Measurements from ENCODE around the gene USP17L21.
"Not testable (repeated sequence)": the region's sequence is repeated elsewhere in the genome, so short reads cannot be mapped to it uniquely, and the experiment has no call there.

Gene USP17L21, protein sequence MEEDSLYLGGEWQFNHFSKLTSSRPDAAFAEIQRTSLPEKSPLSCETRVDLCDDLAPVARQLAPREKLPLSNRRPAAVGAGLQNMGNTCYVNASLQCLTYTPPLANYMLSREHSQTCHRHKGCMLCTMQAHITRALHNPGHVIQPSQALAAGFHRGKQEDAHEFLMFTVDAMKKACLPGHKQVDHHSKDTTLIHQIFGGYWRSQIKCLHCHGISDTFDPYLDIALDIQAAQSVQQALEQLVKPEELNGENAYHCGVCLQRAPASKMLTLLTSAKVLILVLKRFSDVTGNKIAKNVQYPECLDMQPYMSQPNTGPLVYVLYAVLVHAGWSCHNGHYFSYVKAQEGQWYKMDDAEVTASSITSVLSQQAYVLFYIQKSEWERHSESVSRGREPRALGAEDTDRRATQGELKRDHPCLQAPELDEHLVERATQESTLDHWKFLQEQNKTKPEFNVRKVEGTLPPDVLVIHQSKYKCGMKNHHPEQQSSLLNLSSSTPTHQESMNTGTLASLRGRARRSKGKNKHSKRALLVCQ

GRCh38 chr4:9262572-9262971, at the start of gene USP17L21:
TSS of gene USP17L21 (plus strand) at chr4:9262872. CDS start at chr4:9262872, 0 bp downstream.
- in situ Hi-C loops (cut with HindIII; ENCODE audit: low pct_ligation_motif_present, low sequenced_read_pairs); DNase-seq; H3K27ac ChIP-seq; H3K4me3 ChIP-seq (ENCODE audit: low read depth, low read length); H3K27me3 ChIP-seq (replicated peaks); H3K36me3 ChIP-seq (replicated peaks): not testable (repeated sequence)

DNA sequence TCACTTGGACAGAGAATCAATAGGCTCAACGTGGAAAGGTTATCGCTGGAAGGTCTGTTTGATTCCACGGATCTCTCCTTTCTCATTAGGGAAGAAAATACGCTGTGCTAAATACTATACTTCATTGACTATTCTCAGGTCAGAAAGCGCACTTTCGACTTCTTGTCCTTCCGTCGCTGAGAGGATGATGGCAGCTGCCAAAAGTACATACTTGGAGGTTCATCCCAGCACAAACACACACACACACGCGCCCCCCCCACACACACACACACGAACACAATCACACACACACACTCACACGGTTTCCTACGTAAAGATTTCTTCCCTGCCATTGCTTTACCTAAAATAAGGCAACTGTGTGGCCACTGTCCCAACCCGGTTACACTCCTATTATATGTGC, 48.0 kb upstream of the USP17L21 start:
- DNase-seq; H3K27me3 ChIP-seq (replicated peaks); H3K4me3 ChIP-seq (ENCODE audit: low read depth, low read length); in situ Hi-C loops (cut with HindIII; ENCODE audit: low pct_ligation_motif_present, low sequenced_read_pairs); H3K27ac ChIP-seq; H3K36me3 ChIP-seq (replicated peaks): not testable (repeated sequence)

- in situ Hi-C loops (cut with HindIII; ENCODE audit: low pct_ligation_motif_present, low sequenced_read_pairs); H3K27me3 ChIP-seq (replicated peaks); H3K36me3 ChIP-seq (replicated peaks); H3K4me3 ChIP-seq (ENCODE audit: low read depth, low read length); DNase-seq; H3K27ac ChIP-seq: not testable (repeated sequence)
Measured at GRCh38 chr4:9215105-9215504, 47.6 kb upstream of the USP17L21 start, which contains the start of gene USP17L11. TSS of gene USP17L11 (plus strand) at chr4:9215405. CDS start at chr4:9215405, 0 bp downstream.

- in situ Hi-C loops (cut with HindIII; ENCODE audit: low pct_ligation_motif_present, low sequenced_read_pairs); H3K36me3 ChIP-seq (replicated peaks); H3K27ac ChIP-seq; DNase-seq; H3K4me3 ChIP-seq (ENCODE audit: low read depth, low read length); H3K27me3 ChIP-seq (replicated peaks): not testable (repeated sequence)
Measured at GRCh38 chr4:9219852-9220251, 42.8 kb upstream of the USP17L21 start, which contains the start of gene USP17L12. TSS of gene USP17L12 (plus strand) at chr4:9220152. CDS start at chr4:9220152, 0 bp downstream.

GRCh38 chr4:9224596-9224995, 38.1 kb upstream of the USP17L21 start, which contains the start of gene USP17L13:
TSS of gene USP17L13 (plus strand) at chr4:9224896. CDS start at chr4:9224896, 0 bp downstream.
- H3K4me3 ChIP-seq (ENCODE audit: low read depth, low read length); DNase-seq; H3K36me3 ChIP-seq (replicated peaks); H3K27ac ChIP-seq; in situ Hi-C loops (cut with HindIII; ENCODE audit: low pct_ligation_motif_present, low sequenced_read_pairs); H3K27me3 ChIP-seq (replicated peaks): not testable (repeated sequence)

DNA sequence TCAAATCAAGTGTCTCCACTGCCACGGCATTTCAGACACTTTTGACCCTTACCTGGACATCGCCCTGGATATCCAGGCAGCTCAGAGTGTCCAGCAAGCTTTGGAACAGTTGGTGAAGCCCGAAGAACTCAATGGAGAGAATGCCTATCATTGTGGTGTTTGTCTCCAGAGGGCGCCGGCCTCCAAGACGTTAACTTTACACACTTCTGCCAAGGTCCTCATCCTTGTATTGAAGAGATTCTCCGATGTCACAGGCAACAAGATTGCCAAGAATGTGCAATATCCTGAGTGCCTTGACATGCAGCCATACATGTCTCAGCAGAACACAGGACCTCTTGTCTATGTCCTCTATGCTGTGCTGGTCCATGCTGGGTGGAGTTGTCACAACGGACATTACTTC, 32.4 kb upstream of the USP17L21 start:
- H3K4me3 ChIP-seq (ENCODE audit: low read depth, low read length); DNase-seq; H3K36me3 ChIP-seq (replicated peaks); H3K27me3 ChIP-seq (replicated peaks); H3K27ac ChIP-seq; in situ Hi-C loops (cut with HindIII; ENCODE audit: low pct_ligation_motif_present, low sequenced_read_pairs): not testable (repeated sequence)

DNA sequence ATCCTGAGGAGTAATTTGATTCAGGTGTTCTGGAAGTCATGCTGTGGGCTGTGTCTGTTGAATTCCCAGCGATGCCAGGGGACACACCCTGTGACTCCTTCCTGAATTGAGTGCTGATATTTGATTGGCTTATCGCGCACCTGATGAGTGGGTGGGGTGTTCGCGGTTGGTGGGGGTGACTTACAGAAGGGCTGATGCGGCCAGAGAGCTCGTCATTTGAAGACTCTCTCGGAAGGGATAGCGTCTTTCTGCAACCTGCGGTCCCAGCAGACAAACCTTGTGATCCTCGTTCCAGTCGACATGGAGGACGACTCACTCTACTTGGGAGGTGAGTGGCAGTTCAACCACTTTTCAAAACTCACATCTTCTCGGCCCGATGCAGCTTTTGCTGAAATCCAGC, 28.6 kb upstream of the USP17L21 start, which contains the start of gene USP17L15:
TSS of gene USP17L15 (plus strand) at position 301 of the 400 bp plus-strand sequence. CDS start at position 301, 0 bp downstream.
- H3K36me3 ChIP-seq (replicated peaks); DNase-seq; H3K27me3 ChIP-seq (replicated peaks); H3K27ac ChIP-seq; H3K4me3 ChIP-seq (ENCODE audit: low read depth, low read length); in situ Hi-C loops (cut with HindIII; ENCODE audit: low pct_ligation_motif_present, low sequenced_read_pairs): not testable (repeated sequence)

GRCh38 chr4:9238461-9238860, 24.2 kb upstream of the USP17L21 start:
- H3K27ac ChIP-seq; in situ Hi-C loops (cut with HindIII; ENCODE audit: low pct_ligation_motif_present, low sequenced_read_pairs); H3K27me3 ChIP-seq (replicated peaks); H3K4me3 ChIP-seq (ENCODE audit: low read depth, low read length); H3K36me3 ChIP-seq (replicated peaks); DNase-seq: not testable (repeated sequence)

GRCh38 chr4:9243579-9243978, 19.1 kb upstream of the USP17L21 start, which contains the start of gene USP17L17:
TSS of gene USP17L17 (plus strand) at chr4:9243879. CDS start at chr4:9243879, 0 bp downstream.
- H3K4me3 ChIP-seq (ENCODE audit: low read depth, low read length); H3K27me3 ChIP-seq (replicated peaks); in situ Hi-C loops (cut with HindIII; ENCODE audit: low pct_ligation_motif_present, low sequenced_read_pairs); H3K27ac ChIP-seq; H3K36me3 ChIP-seq (replicated peaks); DNase-seq: not testable (repeated sequence)

DNA sequence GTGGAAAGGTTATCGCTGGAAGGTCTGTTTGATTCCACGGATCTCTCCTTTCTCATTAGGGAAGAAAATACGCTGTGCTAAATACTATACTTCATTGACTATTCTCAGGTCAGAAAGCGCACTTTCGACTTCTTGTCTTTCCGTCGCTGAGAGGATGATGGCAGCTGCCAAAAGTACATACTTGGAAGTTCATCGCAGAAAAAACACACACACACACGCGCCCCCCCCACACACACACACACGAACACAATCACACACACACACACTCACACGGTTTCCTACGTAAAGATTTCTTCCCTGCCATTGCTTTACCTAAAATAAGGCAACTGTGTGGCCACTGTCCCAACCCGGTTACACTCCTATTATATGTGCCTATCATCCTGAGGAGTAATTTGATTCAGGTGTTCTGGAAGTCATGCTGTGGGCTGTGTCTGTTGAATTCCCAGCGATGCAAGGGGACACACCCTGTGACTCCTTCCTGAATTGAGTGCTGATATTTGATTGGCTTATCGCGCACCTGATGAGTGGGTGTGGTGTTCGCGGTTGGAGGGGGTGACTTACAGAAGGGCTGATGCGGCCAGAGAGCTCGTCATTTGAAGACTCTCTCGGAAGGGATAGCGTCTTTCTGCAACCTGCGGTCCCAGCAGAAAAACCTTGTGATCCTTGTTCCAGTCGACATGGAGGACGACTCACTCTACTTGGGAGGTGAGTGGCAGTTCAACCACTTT, 14.6 kb upstream of the USP17L21 start, which contains the start of gene USP17L18:
TSS of gene USP17L18 (plus strand) at position 678 of the 728 bp plus-strand sequence. CDS start at position 678, 0 bp downstream.
- H3K27ac ChIP-seq; H3K27me3 ChIP-seq (replicated peaks); H3K4me3 ChIP-seq (ENCODE audit: low read depth, low read length); in situ Hi-C loops (cut with HindIII; ENCODE audit: low pct_ligation_motif_present, low sequenced_read_pairs); H3K36me3 ChIP-seq (replicated peaks): not testable (repeated sequence)
- DNase-seq, result peak; percentile 4

DNA sequence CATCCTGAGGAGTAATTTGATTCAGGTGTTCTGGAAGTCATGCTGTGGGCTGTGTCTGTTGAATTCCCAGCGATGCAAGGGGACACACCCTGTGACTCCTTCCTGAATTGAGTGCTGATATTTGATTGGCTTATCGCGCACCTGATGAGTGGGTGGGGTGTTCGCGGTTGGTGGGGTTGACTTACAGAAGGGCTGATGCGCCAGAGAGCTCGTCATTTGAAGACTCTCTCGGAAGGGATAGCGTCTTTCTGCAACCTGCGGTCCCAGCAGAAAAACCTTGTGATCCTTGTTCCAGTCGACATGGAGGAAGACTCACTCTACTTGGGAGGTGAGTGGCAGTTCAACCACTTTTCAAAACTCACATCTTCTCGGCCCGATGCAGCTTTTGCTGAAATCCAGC, 9.6 kb upstream of the USP17L21 start, which contains the start of gene USP17L19:
TSS of gene USP17L19 (plus strand) at position 301 of the 400 bp plus-strand sequence. CDS start at position 301, 0 bp downstream.
- H3K27ac ChIP-seq; H3K36me3 ChIP-seq (replicated peaks); H3K4me3 ChIP-seq (ENCODE audit: low read depth, low read length); H3K27me3 ChIP-seq (replicated peaks); DNase-seq; in situ Hi-C loops (cut with HindIII; ENCODE audit: low pct_ligation_motif_present, low sequenced_read_pairs): not testable (repeated sequence)

- H3K27ac ChIP-seq; H3K27me3 ChIP-seq (replicated peaks); DNase-seq; H3K4me3 ChIP-seq (ENCODE audit: low read depth, low read length); in situ Hi-C loops (cut with HindIII; ENCODE audit: low pct_ligation_motif_present, low sequenced_read_pairs); H3K36me3 ChIP-seq (replicated peaks): not testable (repeated sequence)
Measured at GRCh38 chr4:9257824-9258223, 4.8 kb upstream of the USP17L21 start, which contains the start of gene USP17L20. TSS of gene USP17L20 (plus strand) at chr4:9258124. CDS start at chr4:9258124, 0 bp downstream.

- in situ Hi-C loops (cut with HindIII; ENCODE audit: low pct_ligation_motif_present, low sequenced_read_pairs); H3K36me3 ChIP-seq (replicated peaks); DNase-seq; H3K4me3 ChIP-seq (ENCODE audit: low read depth, low read length); H3K27ac ChIP-seq; H3K27me3 ChIP-seq (replicated peaks): not testable (repeated sequence)
Measured at GRCh38 chr4:9267319-9267718, 4.6 kb downstream of the USP17L21 start, which contains the start of gene USP17L22. TSS of gene USP17L22 (plus strand) at chr4:9267619. CDS start at chr4:9267619, 0 bp downstream.

DNA sequence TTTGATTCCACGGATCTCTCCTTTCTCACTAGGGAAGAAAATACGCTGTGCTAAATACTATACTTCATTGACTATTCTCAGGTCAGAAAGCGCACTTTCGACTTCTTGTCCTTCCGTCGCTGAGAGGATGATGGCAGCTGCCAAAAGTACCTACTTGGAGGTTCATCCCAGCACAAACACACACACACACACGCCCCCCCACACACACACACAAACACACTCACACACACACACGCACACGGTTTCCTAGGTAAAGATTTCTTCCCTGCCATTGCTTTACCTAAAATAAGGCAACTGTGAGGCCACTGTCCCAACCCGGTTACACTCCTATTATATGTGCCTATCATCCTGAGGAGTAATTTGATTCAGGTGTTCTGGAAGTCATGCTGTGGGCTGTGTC, 9.0 kb downstream of the USP17L21 start:
- in situ Hi-C loops (cut with HindIII; ENCODE audit: low pct_ligation_motif_present, low sequenced_read_pairs); H3K36me3 ChIP-seq (replicated peaks); H3K27ac ChIP-seq; H3K4me3 ChIP-seq (ENCODE audit: low read depth, low read length); H3K27me3 ChIP-seq (replicated peaks): not testable (repeated sequence)
- peak; percentile 1 for DNase-seq
